Cortex of kidney (tissue), 1 donor: Measurements from ENCODE around the gene RFLNA.

ENCODE experiments used
- DNase-seq: peaks from one replicate; lab custom pipeline; 2025; lab: John Stamatoyannopoulos, UW

The RFLNA gene

DNA sequence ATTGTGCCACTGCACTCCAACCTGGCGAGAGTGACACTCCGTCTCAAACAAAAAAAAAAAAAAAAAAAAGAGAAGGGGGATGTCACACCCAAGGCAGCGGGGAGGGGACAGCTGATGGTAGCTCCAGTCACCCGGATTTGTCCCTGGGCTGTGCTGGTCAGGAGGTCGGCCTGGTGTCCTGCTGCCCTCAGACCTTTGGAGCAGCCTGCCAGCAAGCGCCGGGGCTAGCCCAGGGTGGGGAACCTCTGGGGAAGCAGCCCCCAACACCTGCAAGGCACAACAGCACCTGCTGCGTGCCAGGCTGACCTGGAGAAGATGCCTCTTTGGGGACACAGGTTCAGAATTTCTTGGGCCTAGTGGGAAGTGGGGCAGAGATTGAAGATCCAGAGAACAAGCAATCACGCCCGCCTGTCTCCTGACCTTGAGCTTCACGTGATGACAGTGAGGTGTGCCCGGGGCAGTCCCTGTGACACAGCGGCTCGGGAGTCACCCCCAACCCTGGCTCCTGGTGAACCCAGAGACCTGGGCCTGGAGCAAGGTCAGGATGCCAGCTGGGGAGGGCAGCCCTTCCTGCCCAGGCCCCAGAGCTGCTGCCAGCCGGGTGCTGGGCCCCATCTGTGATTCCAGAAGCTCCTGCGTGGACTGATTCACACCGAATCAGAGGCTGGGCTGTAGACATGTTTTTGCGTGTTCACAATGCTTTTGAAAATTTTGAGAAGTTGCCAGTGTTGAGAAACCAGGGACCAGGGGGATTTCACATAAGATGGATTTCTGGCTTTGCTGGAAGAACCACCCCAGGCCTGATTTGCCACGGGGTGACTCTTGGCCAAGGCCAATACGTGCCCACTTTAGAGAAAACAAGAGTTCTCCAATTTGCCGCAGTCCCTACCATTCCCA lies 66.4 kb downstream of the RFLNA start:
- no peak for DNase-seq

DNA sequence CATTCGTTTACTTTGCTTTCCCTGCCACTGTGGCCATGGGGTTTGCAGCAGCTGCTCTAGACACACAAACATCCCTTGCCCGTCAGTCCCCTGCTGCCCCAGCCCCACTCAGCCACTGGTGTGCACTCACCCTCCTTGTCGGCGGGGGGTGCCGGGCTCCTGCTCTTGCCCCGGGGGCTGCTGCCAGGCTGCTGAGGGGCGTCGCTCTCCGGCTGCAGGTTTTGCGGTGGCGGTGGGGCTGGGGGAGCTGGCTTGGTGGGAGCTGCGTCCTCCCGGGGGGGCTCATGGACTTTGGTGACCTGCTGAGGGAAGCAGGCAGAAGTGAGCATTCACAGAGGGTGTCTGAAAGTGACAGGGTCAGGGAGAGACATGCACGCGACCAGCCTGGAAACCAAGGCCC lies 67.1 kb downstream of the RFLNA start:
- DNase-seq = no peak

DNA sequence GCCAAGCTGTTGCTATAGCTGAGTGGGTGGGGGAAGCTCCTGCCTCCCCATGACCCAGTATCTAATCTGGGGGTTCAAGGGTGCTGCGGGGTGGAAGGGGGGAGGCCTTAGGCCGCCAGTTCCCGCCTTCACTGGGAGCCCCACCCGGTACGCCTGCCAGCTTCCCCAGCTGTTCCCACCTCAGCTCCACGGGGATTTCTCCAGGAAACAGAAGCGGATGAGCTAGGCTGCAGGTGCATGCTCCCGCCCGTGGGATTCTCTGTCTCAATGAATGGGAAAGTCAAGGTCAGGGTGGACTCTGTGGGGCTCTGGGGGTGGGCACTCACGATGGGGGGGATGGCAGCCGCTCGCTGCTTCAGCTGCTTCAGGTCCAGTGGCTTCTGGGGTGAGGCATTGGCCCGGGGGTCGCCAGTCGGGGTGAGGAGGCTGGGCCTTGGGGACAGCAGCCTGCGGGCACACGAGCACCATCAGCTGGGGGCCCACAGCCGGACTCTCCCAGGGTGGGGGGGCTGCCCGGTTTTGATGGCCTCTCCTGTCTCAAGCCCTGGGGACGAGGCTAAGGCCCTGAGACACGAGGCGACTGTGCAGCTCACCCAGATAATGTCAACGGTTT lies 68.6 kb downstream of the RFLNA start:
- DNase-seq = no peak

DNA sequence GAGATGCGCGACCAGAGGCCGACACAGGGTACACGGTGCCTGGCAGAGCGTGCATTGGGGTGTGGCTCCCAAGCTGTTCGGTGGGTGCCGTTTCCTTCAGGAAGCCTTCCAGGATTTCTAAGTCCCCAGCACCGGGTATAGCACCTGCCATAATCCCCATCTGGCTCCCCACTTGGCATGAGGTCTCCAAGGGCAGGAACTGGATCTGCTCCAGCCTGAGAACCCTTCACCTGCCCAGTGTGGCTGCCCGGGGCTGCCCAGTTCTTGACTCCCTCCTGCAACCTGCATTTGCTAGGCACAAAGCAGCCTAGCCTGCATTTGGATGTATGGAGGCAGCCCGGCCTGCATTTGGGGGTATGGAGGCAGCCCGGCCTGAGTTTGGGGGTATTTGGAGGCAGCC lies 69.7 kb downstream of the RFLNA start:
- no peak for DNase-seq
